Neural cell (in vitro differentiated cells): ENCODE data around the gene TAF6. TPM values are rescaled to one million over a fixed set of nuclear protein-coding genes. Genes with fewer than 3 reads are reported as not detected.

Source experiments
- H2AFZ ChIP-seq: fragments of 200-600, 300-800 bp; sonication (generic), shearing (Covaris generic); 2 replicates; pipeline ENCODE4 v1.6.0; 2014; ENCODE audit warnings: low read depth, mild to moderate bottlenecking, antibody characterized with exemption, low read length, moderate library complexity
- H3F3A ChIP-seq: fragments of 200-600 bp; shearing (Covaris generic); 2 replicates; pipeline ENCODE4 v1.6.1; 2016; ENCODE audit warnings: mild to moderate bottlenecking, moderate library complexity, mixed read lengths, antibody characterized with exemption, low read length; ENCODE audit not compliant: insufficient read depth, poor library complexity, severe bottlenecking
- H3K27ac ChIP-seq: fragments of 200-600, 300-800 bp; sonication (generic), shearing (Covaris generic); 2 replicates; pipeline ENCODE4 v1.5.1; 2014; ENCODE audit warnings: mild to moderate bottlenecking, low read length, moderate library complexity
- H3K27me3 ChIP-seq: fragments of 300-800, 200-600 bp; sonication (generic), shearing (Covaris generic); 2 replicates; pipeline ENCODE4 v1.6.0; 2014; ENCODE audit warnings: mild to moderate bottlenecking, low read depth, low read length, moderate library complexity; ENCODE audit not compliant: insufficient read depth
- H3K36me3 ChIP-seq: fragments of 300-800, 200-600 bp; sonication (generic), shearing (Covaris generic); 2 replicates; pipeline ENCODE4 v1.5.1; 2014; ENCODE audit warnings: mild to moderate bottlenecking, antibody characterized with exemption, low read length, moderate library complexity; ENCODE audit not compliant: insufficient read depth
- H3K4me2 ChIP-seq: fragments of 300-800, 200-600 bp; sonication (generic), shearing (Covaris generic); 2 replicates; pipeline ENCODE4 v1.6.0; 2014; ENCODE audit warnings: mild to moderate bottlenecking, low read length
- H3K4me3 ChIP-seq: fragments of 300-800, 200-600 bp; sonication (generic), shearing (Covaris generic); 2 replicates; pipeline ENCODE4 v1.5.1; 2014; ENCODE audit warnings: mild to moderate bottlenecking, low read length, moderate library complexity
- H3K79me2 ChIP-seq: fragments of 200-600 bp; shearing (Covaris generic); replicated peaks from 2 replicates; pipeline ENCODE4 v1.6.0; 2014; ENCODE audit warnings: mild to moderate bottlenecking, low read length, moderate library complexity; ENCODE audit not compliant: insufficient read depth
- H3K9ac ChIP-seq: fragments of 300-800, 200-600 bp; sonication (generic), shearing (Covaris generic); 2 replicates; pipeline ENCODE4 v1.6.1; 2016; ENCODE audit warnings: mild to moderate bottlenecking, low read length, mixed read lengths
- H3K9me2 ChIP-seq: fragments of 200-600 bp; shearing (Covaris generic); 2 replicates; pipeline ENCODE4 v1.6.1; 2016; ENCODE audit warnings: mild to moderate bottlenecking, low read length, mixed read lengths; ENCODE audit not compliant: insufficient read depth
- H3K9me3 ChIP-seq: fragments of 200-600, 300-800 bp; sonication (generic), shearing (Covaris generic); 2 replicates; pipeline ENCODE4 v1.6.1; 2016; ENCODE audit warnings: mild to moderate bottlenecking, mixed run types, low read length, moderate library complexity, mixed read lengths
- H4K20me1 ChIP-seq: fragments of 200-600 bp; shearing (Covaris generic); 2 replicates; pipeline ENCODE4 v1.6.1; 2016; ENCODE audit warnings: mild to moderate bottlenecking, mixed run types; ENCODE audit not compliant: insufficient read depth
- EP300 ChIP-seq: fragments of 450-650 bp; conservative IDR thresholded peaks from 2 replicates; pipeline ENCODE4 v1.6.1; 2014; ENCODE audit warnings: antibody characterized with exemption, mild to moderate bottlenecking, moderate library complexity; ENCODE audit not compliant: poor library complexity, severe bottlenecking
- EZH2 ChIP-seq: fragments of 200-600, 300-800 bp; shearing (Covaris generic), sonication (generic); IDR thresholded peaks from 2 replicates; pipeline ENCODE4 v1.6.1; 2014; ENCODE audit warnings: antibody characterized with exemption, low read length, borderline replicate concordance, mild to moderate bottlenecking; ENCODE audit not compliant: insufficient read depth, poor library complexity, severe bottlenecking
- MXI1 ChIP-seq: fragments of 450-650 bp; conservative IDR thresholded peaks from 2 replicates; pipeline ENCODE4 v1.6.1; 2014; ENCODE audit warnings: antibody characterized with exemption, mild to moderate bottlenecking; ENCODE audit not compliant: poor library complexity, severe bottlenecking
- POLR2AphosphoS5 ChIP-seq: IDR thresholded peaks from 2 replicates; pipeline ENCODE4 v1.6.1; 2012
- RAD21 ChIP-seq: fragments of 450-650 bp; conservative IDR thresholded peaks from 2 replicates; pipeline ENCODE4 v1.6.1; 2014; ENCODE audit warnings: antibody characterized with exemption, mild to moderate bottlenecking, moderate library complexity
- SMC3 ChIP-seq: fragments of 450-650 bp; conservative IDR thresholded peaks from 2 replicates; pipeline ENCODE4 v1.6.1; 2014; ENCODE audit warnings: antibody characterized with exemption, mild to moderate bottlenecking, moderate library complexity; ENCODE audit not compliant: poor library complexity
- TAF1 ChIP-seq: IDR thresholded peaks from 2 replicates; pipeline ENCODE4 v1.6.1; 2012; ENCODE audit warnings: low read depth
- polyA plus RNA-seq: library from polyadenylated mRNA; depleted of rRNA; stranded (reverse); fragments of >200 nt; gene quantifications from 2 replicates; pipeline ENCODE4 v1.2.3, GENCODE V29; 2014
- TF ChIP-seq, protein P1 (sequence below): fragments of 450-650 bp; IDR thresholded peaks from 2 replicates; pipeline ENCODE4 v1.5.1; 2014; ENCODE audit warnings: antibody characterized with exemption, mild to moderate bottlenecking, moderate library complexity; ENCODE audit not compliant: poor library complexity, severe bottlenecking
- TF ChIP-seq, protein P2 (sequence below): IDR thresholded peaks from 2 replicates; pipeline ENCODE4 v1.6.1; 2012; ENCODE audit warnings: borderline replicate concordance

The TAF6 gene
- polyA plus RNA-seq, 1 donor from 2014 or later, result 23.4 TPM

DNA sequence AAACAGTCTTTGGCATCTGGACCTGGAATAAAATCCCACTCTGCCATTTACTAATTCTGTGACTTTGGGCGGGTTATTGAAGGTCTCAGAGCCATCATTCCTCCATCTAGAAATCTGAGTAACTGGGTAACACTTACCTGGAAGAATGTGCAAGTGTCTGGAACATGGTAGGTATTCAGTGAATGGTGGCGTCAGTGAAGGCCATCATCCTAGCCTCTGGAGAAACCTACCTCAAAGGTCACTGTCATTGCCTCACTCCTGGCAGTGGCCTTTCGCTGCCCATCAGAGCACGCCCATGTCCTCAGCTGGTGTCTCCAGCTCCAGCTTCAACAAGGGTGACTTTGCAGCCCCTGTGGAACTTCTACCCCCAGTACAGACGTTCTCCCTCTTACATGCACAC, 44.7 kb upstream of the TAF6 start:
- no peaks in the 10 kb centered on the region for H3K27me3 ChIP-seq
- no peaks in the 10 kb centered on the region for H3K36me3 ChIP-seq
- no peaks in the 10 kb centered on the region for H3F3A ChIP-seq
- H3K4me3 ChIP-seq, result no peak overlapping the region
- no peak overlapping the region for H3K9ac ChIP-seq
- H3K9me2 ChIP-seq, result no peaks in the 10 kb centered on the region
- TF ChIP-seq MXI1 (no peak), SMC3 (no peak), EZH2 (no peak), RAD21 (no peak), EP300 (no peak), TAF1 (no peak), POLR2AphosphoS5 (no peak)
- TF ChIP-seq, protein P1, sequence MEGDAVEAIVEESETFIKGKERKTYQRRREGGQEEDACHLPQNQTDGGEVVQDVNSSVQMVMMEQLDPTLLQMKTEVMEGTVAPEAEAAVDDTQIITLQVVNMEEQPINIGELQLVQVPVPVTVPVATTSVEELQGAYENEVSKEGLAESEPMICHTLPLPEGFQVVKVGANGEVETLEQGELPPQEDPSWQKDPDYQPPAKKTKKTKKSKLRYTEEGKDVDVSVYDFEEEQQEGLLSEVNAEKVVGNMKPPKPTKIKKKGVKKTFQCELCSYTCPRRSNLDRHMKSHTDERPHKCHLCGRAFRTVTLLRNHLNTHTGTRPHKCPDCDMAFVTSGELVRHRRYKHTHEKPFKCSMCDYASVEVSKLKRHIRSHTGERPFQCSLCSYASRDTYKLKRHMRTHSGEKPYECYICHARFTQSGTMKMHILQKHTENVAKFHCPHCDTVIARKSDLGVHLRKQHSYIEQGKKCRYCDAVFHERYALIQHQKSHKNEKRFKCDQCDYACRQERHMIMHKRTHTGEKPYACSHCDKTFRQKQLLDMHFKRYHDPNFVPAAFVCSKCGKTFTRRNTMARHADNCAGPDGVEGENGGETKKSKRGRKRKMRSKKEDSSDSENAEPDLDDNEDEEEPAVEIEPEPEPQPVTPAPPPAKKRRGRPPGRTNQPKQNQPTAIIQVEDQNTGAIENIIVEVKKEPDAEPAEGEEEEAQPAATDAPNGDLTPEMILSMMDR, result no peak
- TF ChIP-seq, protein P2, sequence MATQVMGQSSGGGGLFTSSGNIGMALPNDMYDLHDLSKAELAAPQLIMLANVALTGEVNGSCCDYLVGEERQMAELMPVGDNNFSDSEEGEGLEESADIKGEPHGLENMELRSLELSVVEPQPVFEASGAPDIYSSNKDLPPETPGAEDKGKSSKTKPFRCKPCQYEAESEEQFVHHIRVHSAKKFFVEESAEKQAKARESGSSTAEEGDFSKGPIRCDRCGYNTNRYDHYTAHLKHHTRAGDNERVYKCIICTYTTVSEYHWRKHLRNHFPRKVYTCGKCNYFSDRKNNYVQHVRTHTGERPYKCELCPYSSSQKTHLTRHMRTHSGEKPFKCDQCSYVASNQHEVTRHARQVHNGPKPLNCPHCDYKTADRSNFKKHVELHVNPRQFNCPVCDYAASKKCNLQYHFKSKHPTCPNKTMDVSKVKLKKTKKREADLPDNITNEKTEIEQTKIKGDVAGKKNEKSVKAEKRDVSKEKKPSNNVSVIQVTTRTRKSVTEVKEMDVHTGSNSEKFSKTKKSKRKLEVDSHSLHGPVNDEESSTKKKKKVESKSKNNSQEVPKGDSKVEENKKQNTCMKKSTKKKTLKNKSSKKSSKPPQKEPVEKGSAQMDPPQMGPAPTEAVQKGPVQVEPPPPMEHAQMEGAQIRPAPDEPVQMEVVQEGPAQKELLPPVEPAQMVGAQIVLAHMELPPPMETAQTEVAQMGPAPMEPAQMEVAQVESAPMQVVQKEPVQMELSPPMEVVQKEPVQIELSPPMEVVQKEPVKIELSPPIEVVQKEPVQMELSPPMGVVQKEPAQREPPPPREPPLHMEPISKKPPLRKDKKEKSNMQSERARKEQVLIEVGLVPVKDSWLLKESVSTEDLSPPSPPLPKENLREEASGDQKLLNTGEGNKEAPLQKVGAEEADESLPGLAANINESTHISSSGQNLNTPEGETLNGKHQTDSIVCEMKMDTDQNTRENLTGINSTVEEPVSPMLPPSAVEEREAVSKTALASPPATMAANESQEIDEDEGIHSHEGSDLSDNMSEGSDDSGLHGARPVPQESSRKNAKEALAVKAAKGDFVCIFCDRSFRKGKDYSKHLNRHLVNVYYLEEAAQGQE, result no peak
- H3K79me2 ChIP-seq, result no peaks in the 10 kb centered on the region
- H4K20me1 ChIP-seq, result no peaks in the 10 kb centered on the region
- H3K27ac ChIP-seq, result no peak overlapping the region
- H2AFZ ChIP-seq, result no peak overlapping the region
- no peak overlapping the region for H3K4me2 ChIP-seq
- H3K9me3 ChIP-seq, result no peaks in the 10 kb centered on the region

DNA sequence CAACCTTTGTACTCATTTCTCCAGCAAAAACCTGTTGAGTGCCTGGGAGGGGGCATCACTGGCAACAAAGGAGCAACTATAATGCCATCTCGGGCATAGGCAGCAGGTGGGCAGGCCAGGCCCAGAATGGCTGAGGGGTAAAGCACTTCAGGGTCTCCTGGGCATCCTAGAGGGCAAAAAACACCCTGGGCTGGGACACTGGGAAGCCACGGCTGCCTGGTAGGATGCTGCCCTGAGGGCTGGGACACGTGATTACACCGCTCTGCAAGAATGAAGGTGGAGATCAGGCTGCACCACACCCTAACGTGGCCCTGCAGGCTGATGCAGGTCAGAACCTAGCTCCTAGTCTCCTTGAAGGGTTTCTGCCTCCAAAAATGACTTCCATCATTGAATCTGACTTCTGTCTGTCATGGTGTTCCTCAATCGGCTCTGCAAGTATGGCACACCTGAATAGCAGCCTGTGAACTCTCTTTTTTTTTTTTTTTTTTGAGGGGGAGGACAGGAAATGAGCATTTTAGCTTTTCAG, 43.9 kb upstream of the TAF6 start:
- Histone ChIP-seq H3K4me3 (no peak overlapping the region), H3K9me3 (no peaks in the 10 kb centered on the region), H3K9ac (no peak overlapping the region), H3K9me2 (no peaks in the 10 kb centered on the region), H3F3A (no peaks in the 10 kb centered on the region), H3K4me2 (no peak overlapping the region), H2AFZ (no peak overlapping the region), H3K27me3 (no peaks in the 10 kb centered on the region), H3K27ac (no peak overlapping the region), H3K36me3 (no peaks in the 10 kb centered on the region), H3K79me2 (no peaks in the 10 kb centered on the region), H4K20me1 (no peaks in the 10 kb centered on the region)
- TF ChIP-seq, protein P2, result no peak
- TF ChIP-seq EZH2 (no peak), POLR2AphosphoS5 (no peak), SMC3 (no peak), MXI1 (no peak), EP300 (no peak), TAF1 (no peak), RAD21 (no peak)
- TF ChIP-seq, protein P1, result no peak
